Smooth muscle cell of bladder (primary cell): ENCODE measurements around the gene ATP2B1. TPM values are rescaled to one million over a fixed set of nuclear protein-coding genes. Genes with fewer than 3 reads are reported as not detected.

Experiments used
- total RNA-seq: library from RNA; depleted of rRNA; stranded (reverse); fragments of >200 nt; gene quantifications from 2 replicates; pipeline ENCODE4 v1.2.3, GENCODE V29; 2014

Gene ATP2B1
- total RNA-seq: 106 and 107 TPM in 2 replicates

DNA sequence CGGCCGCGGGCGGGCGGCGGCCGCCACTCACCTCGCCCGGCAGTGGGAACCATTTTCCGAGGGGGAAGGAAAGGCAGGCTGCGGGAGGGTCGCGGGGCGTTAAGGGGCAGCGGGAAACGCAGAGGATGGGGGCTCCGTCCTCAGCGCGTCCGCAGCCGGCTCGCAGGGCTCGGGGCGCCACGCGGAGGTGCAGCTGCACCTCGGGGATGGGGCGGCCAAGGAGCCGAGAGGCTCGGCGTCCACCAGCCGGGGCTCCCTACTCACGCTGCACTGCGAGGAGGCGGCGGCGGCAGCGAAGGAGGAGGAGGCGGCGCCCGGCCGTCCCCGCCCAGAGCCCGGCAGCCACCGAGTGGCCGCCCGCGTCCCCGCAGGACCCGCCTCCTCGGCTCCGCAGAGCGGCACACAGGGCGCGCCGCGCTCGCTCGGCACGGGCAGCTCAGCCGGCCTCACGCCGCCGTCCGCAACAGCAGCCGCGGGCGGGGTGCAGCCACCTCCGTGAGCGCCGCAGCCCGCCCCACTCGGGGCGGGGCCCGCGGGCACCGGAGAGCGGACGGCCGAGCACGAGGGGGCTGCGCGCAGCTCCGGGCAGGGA is at the start of gene ATP2B1:
Gene ATP2B1, minus strand, starts transcription at position 274 of the 592 bp plus-strand sequence. CDS start 52,952 bp downstream, outside the sequence.

Other genes starting within 250 kb of the ATP2B1 start
- gene GALNT4, start 184.0 kb downstream of the ATP2B1 start, total RNA-seq: 11.7 and 15.6 TPM in 2 replicates
- gene POC1B, start 182.8 kb downstream of the ATP2B1 start, total RNA-seq: 13.5 and 13.7 TPM in 2 replicates